ENCODE results near the gene OR5H1. TPM values are rescaled to one million over a fixed set of nuclear protein-coding genes. Genes with fewer than 3 reads are reported as not detected.
"Not testable (repeated sequence)": the region's sequence is repeated elsewhere in the genome, so short reads cannot be mapped to it uniquely, and the experiment has no call there.

The OR5H1 gene
- total RNA-seq, 2 donors from 2014 or later, result not detected

- Mint-ChIP-seq H3K27me3 (ENCODE audit: low read depth) (no peaks in the 10 kb centered on the region), H3K9me3 (no peaks in the 10 kb centered on the region), H3K4me1 (ENCODE audit: low read depth) (no peaks in the 10 kb centered on the region), H3K36me3 (ENCODE audit: insufficient read depth in 2 of 2) (no peaks in the 10 kb centered on the region), H3K4me3 (no peak overlapping the region), H3K27ac (no peak overlapping the region)
- ATAC-seq (replicated peaks in 1 of 2) (no peak), DNase-seq (no peak)
Measured at GRCh38 chr3:98148751-98149150, 18.2 kb downstream of the OR5H1 start.

- not testable (repeated sequence) for H3K4me3 Mint-ChIP-seq; H3K27ac Mint-ChIP-seq; H3K36me3 Mint-ChIP-seq (ENCODE audit: insufficient read depth in 2 of 2); H3K9me3 Mint-ChIP-seq; DNase-seq; H3K27me3 Mint-ChIP-seq (ENCODE audit: low read depth); H3K4me1 Mint-ChIP-seq (ENCODE audit: low read depth); ATAC-seq (replicated peaks in 1 of 2)
Measured at GRCh38 chr3:98149456-98149855, 18.9 kb downstream of the OR5H1 start.

GRCh38 chr3:98151241-98151640 is 20.7 kb downstream of the OR5H1 start:
- no peak for DNase-seq
- no peak overlapping the region for H3K27ac Mint-ChIP-seq
- H3K27me3 Mint-ChIP-seq (ENCODE audit: low read depth), result no peaks in the 10 kb centered on the region
- no peak for ATAC-seq (replicated peaks in 1 of 2)
- H3K4me3 Mint-ChIP-seq, result no peak overlapping the region
- H3K4me1 Mint-ChIP-seq (ENCODE audit: low read depth), result no peaks in the 10 kb centered on the region
- H3K9me3 Mint-ChIP-seq, result no peaks in the 10 kb centered on the region
- H3K36me3 Mint-ChIP-seq (ENCODE audit: insufficient read depth in 2 of 2), result no peaks in the 10 kb centered on the region

GRCh38 chr3:98166396-98166795 is 35.9 kb downstream of the OR5H1 start, which contains the start of gene OR5H15:
Gene OR5H15, plus strand, starts transcription at chr3:98166696. Its CDS starts 2,004 bp downstream, at chr3:98168700.
- H3K27me3 Mint-ChIP-seq (ENCODE audit: low read depth), result no peaks in the 10 kb centered on the region
- DNase-seq, result no peak
- H3K27ac Mint-ChIP-seq, result no peak within 1 kb of the TSS
- no peak for ATAC-seq (replicated peaks in 1 of 2)
- H3K9me3 Mint-ChIP-seq, result no peaks in the 10 kb centered on the region
- H3K36me3 Mint-ChIP-seq (ENCODE audit: insufficient read depth in 2 of 2), result no peaks in the 10 kb centered on the region
- H3K4me3 Mint-ChIP-seq, result no peak within 1 kb of the TSS
- no peaks in the 10 kb centered on the region for H3K4me1 Mint-ChIP-seq (ENCODE audit: low read depth)

- no peak overlapping the region for H3K4me3 Mint-ChIP-seq
- ATAC-seq (replicated peaks in 1 of 2), result no peak
- DNase-seq, result no peak
- H3K27me3 Mint-ChIP-seq (ENCODE audit: low read depth), result no peaks in the 10 kb centered on the region
- H3K36me3 Mint-ChIP-seq (ENCODE audit: insufficient read depth in 2 of 2), result no peaks in the 10 kb centered on the region
- no peaks in the 10 kb centered on the region for H3K4me1 Mint-ChIP-seq (ENCODE audit: low read depth)
- no peaks in the 10 kb centered on the region for H3K9me3 Mint-ChIP-seq
- H3K27ac Mint-ChIP-seq, result no peak overlapping the region
Measured at GRCh38 chr3:98171071-98171470, 40.5 kb downstream of the OR5H1 start.

GRCh38 chr3:98172621-98173020 is 42.1 kb downstream of the OR5H1 start:
- ATAC-seq (replicated peaks in 1 of 2), result no peak
- H3K4me1 Mint-ChIP-seq (ENCODE audit: low read depth), result no peaks in the 10 kb centered on the region
- no peaks in the 10 kb centered on the region for H3K9me3 Mint-ChIP-seq
- H3K27ac Mint-ChIP-seq, result no peak overlapping the region
- H3K36me3 Mint-ChIP-seq (ENCODE audit: insufficient read depth in 2 of 2), result no peaks in the 10 kb centered on the region
- no peak overlapping the region for H3K4me3 Mint-ChIP-seq
- no peak for DNase-seq
- H3K27me3 Mint-ChIP-seq (ENCODE audit: low read depth), result no peaks in the 10 kb centered on the region

- Mint-ChIP-seq H3K27ac (no peak overlapping the region), H3K4me3 (no peak overlapping the region), H3K27me3 (ENCODE audit: low read depth) (no peaks in the 10 kb centered on the region), H3K36me3 (ENCODE audit: insufficient read depth in 2 of 2) (no peaks in the 10 kb centered on the region), H3K4me1 (ENCODE audit: low read depth) (no peaks in the 10 kb centered on the region), H3K9me3 (no peaks in the 10 kb centered on the region)
- DNase-seq (no peak), ATAC-seq (replicated peaks in 1 of 2) (no peak)
Measured at GRCh38 chr3:98180319-98180890, 49.9 kb downstream of the OR5H1 start.

- no peak for ATAC-seq (replicated peaks in 1 of 2)
- H3K4me1 Mint-ChIP-seq (ENCODE audit: low read depth), result no peaks in the 10 kb centered on the region
- H3K27ac Mint-ChIP-seq, result no peak overlapping the region
- no peak overlapping the region for H3K4me3 Mint-ChIP-seq
- DNase-seq, result no peak
- no peaks in the 10 kb centered on the region for H3K36me3 Mint-ChIP-seq (ENCODE audit: insufficient read depth in 2 of 2)
- no peaks in the 10 kb centered on the region for H3K27me3 Mint-ChIP-seq (ENCODE audit: low read depth)
- no peaks in the 10 kb centered on the region for H3K9me3 Mint-ChIP-seq
Measured at GRCh38 chr3:98182196-98182595, 51.7 kb downstream of the OR5H1 start.

GRCh38 chr3:98185180-98185579 is 54.7 kb downstream of the OR5H1 start:
- no peak overlapping the region for H3K27ac Mint-ChIP-seq
- no peaks in the 10 kb centered on the region for H3K4me1 Mint-ChIP-seq (ENCODE audit: low read depth)
- no peaks in the 10 kb centered on the region for H3K36me3 Mint-ChIP-seq (ENCODE audit: insufficient read depth in 2 of 2)
- no peak overlapping the region for H3K4me3 Mint-ChIP-seq
- H3K27me3 Mint-ChIP-seq (ENCODE audit: low read depth), result no peaks in the 10 kb centered on the region
- H3K9me3 Mint-ChIP-seq, result no peaks in the 10 kb centered on the region
- DNase-seq, result no peak
- no peak for ATAC-seq (replicated peaks in 1 of 2)

Other genes with a start within 250 kb of the OR5H1 start
- 10 to 100 TPM; 32.8 to 37.8 TPM for gene RIOX2, start 158.3 kb upstream of the OR5H1 start, total RNA-seq
- not detected for gene GABRR3, start 95.4 kb upstream of the OR5H1 start, total RNA-seq
- gene OR5AC2, start 43.5 kb upstream of the OR5H1 start, total RNA-seq, result not detected
- not detected for gene OR5H14, start 16.8 kb downstream of the OR5H1 start, total RNA-seq
- not detected for gene OR5H15, start 36.0 kb downstream of the OR5H1 start, total RNA-seq
- not detected for gene OR5H6, start 133.5 kb downstream of the OR5H1 start, total RNA-seq
- gene OR5H2, start 151.8 kb downstream of the OR5H1 start, total RNA-seq, result not detected
- gene OR5K4, start 223.1 kb downstream of the OR5H1 start, total RNA-seq, result not detected